Tibial nerve (tissue), 3 donors: Measurements from ENCODE around the gene CLIP4.

Experiments
- CTCF ChIP-seq, 5 experiments: fragments of 200-600 bp in 3 of 5; fragments of 450-650 bp in 2 of 5; sonication (generic) in 3 of 5; IDR thresholded peaks; one replicate each; pipeline ENCODE4 v1.5.1; 2016 to 2019; ENCODE audit warnings: antibody characterized with exemption in 5 of 5, mild to moderate bottlenecking in 3 of 5, moderate library complexity in 2 of 5
- POLR2A ChIP-seq, 2 donors: fragments of 450-650 bp; IDR thresholded peaks; one replicate each; pipeline ENCODE4 v1.6.1; 2017; ENCODE audit warnings: antibody characterized with exemption in 2 of 2, mild to moderate bottlenecking in 2 of 2, moderate library complexity in 2 of 2

GRCh38 chr2:29195796-29196195 lies 80.6 kb downstream of the CLIP4 start:
- TF ChIP-seq CTCF (IDR thresholded peaks at IDR 0.05), result no peak
- TF ChIP-seq POLR2A (IDR thresholded peaks at IDR 0.05), result no peak
